Forelimb muscle (tissue), 1 donor: ENCODE measurements around the gene RSPH6A. TPM values are rescaled to one million over a fixed set of nuclear protein-coding genes. Genes with fewer than 3 reads are reported as not detected.
"Not testable (repeated sequence)": the region's sequence is repeated elsewhere in the genome, so short reads cannot be mapped to it uniquely, and the experiment has no call there.

Experiments
- DNase-seq: peaks from one replicate; pipeline ENCODE4 v3.0.0-alpha.2; 2013; ENCODE audit warnings: low read depth
- polyA plus RNA-seq: library from polyadenylated mRNA; unstranded; fragments of 120-200 nt; gene quantifications from one replicate; pipeline ENCODE4 v1.2.1, GENCODE V29; 2013; ENCODE audit not compliant: insufficient read length

RSPH6A gene
- polyA plus RNA-seq, 1 donor: not detected

DNA sequence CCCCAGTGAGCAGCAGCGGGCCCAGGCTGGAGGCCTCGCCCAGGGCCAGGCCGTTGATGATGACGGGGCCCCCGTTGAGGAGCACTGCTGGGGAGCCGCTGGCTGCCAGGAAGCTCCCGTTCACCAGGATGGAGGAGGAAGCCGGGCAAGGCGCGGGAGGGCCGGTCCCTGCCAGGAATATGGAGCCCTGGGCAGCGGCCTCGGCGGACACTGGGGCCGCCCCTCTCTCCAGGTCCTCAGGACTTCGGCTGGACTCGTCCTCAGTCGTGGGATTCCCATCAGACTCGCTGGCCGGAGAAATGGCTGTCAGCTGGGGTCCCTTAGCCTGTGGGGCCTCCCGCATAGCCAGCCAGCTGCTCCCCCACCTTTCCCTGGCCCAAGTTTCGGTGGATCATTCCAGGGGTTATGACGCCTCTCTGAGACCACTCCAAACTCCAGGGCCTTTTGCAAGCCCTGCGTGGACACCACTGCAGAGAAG lies 48.2 kb downstream of the RSPH6A start:
- DNase-seq: no peak

DNA sequence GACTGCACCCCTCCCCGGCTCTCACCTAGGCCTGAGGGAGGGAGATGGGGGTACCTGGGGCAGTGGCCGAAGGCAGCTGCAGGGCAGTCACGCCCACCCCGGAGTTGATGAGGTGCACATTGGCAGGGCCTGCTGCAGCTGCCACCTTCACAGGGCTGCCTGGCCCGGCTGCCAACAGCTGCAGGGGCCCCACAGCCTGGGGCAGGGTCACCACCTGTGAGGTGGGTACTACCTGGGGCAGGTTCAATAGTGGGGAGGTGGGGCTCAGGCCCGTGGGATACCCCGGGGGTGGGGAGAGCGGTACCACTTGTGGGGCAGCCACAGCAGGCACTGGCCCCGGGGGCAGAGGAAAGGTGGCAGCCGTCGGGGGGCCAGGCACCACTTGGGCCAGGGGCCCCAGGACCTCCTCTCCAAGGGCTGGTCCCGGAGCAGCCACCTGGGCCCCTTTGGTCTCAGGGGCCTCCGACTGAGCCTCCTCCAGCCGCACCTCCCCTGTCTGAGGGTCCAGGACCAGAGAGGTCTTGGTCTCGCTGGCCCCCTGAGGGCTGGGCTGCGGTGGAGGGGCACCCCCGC lies 48.7 kb downstream of the RSPH6A start:
- DNase-seq: no peak

DNA sequence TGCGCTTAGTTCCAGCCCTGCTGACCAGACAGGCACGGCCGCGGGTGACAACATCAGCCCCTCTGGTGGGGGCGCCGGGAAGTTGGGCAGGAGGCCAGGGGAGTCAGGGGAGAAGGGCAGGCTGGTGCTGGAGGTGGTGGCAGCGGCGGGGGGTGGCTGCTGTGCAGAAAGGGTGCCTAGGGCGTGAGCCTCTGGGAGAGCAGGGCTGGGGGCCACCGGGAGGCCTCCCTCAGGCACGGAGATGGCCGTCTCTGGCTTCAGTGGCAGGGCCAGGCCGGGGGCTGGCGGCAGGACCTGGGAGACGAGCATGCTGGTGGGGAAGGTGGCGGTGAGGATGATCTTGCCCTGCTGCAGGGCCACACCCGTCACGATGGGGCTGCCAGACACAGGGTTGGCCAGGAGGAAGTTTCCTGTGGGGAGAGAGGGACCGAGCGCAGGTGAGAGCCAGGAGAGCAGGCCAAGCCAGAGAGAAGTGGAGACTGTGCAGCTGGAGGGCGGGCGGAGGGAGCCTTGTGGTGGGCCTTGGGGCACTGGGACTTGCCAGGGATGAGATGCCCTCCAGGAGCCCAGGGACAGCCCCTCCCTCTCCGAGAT lies 49.3 kb downstream of the RSPH6A start:
- DNase-seq: no peak

DNA sequence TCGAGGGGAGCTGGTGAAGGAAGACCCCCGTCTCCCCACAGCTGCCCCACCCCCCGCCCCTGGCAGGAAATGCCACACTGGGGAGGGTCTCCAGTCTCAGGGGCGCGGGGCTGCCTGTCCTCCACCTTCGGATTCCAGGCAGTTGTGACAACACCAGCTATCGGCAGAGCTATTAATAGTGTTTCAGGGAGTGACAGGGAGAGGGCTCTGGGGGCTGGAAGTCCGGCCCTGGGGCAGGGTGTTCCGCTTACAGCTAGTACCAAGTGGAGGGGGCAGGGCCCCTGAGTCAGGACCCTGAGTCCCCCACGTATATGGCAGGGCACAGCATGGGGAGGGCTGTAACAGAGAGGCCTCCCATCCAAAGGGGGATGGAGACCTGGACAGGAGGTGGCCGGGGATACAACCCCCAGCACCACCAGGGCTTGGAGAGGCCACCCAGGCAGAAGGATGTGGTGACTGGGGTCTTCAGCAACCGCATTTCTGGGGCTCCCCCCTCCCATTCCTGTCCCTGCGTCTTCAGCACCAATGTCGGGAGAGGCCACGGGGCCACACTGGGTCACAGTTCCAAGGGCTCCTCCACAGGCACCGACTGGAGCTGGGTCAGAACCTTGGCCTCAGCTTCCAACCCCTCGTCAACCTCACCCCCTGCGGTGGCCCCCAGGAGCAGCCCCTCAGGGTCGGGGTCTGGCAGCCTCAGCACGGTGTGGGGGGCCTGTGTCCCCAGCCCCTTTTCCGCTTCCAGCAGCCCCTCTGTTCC lies 50.0 kb downstream of the RSPH6A start:
- no peak for DNase-seq

DNA sequence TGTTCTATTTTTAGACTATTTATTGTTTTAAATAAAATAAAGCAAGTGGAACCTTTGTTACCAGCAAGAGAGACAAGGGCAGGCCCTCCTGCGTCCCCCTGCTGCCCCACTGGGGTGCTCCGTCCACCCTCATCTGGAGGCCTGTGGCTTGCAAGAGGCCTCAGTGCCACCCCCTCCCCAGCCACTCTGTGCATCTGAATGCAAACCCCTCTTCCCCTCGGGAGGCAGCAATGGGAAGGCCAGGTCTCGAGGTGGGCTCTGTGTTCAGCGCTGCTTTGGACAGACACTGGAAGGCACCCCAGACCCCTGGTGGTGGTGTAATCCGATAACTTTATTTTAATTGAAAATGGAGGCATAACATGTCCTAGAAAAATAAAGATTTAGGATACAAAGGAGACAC lies 50.6 kb downstream of the RSPH6A start:
- no peak for DNase-seq

DNA sequence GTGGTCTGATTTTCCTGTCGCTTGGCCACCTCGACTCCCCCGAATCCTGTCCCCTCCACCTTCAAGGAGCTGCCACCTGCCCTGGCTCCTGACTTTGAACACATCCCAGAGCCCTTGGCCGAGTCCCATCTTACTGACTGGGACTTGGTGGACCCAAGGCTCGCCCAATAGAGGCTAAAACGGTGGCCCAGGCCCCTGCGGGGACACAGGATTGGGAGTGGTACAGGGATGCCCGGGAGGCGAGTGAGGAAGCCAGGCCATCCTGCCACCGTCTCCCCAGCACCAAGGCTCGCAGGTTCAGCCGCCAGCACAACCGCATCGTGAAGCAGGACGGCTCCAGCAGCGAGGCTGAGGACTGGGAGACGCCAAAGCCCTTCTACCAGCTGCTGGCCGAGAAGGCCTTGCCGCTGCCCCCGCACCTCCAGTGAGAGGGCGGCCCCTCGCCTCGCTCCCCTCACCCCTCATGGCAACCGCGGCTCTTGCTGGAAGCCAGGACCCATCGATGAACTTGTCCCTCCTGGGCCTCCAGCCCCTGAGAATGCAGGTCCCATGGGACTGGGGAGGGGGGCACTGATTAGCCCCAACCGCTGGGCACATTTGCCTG lies 51.3 kb downstream of the RSPH6A start:
- DNase-seq: no peak

DNA sequence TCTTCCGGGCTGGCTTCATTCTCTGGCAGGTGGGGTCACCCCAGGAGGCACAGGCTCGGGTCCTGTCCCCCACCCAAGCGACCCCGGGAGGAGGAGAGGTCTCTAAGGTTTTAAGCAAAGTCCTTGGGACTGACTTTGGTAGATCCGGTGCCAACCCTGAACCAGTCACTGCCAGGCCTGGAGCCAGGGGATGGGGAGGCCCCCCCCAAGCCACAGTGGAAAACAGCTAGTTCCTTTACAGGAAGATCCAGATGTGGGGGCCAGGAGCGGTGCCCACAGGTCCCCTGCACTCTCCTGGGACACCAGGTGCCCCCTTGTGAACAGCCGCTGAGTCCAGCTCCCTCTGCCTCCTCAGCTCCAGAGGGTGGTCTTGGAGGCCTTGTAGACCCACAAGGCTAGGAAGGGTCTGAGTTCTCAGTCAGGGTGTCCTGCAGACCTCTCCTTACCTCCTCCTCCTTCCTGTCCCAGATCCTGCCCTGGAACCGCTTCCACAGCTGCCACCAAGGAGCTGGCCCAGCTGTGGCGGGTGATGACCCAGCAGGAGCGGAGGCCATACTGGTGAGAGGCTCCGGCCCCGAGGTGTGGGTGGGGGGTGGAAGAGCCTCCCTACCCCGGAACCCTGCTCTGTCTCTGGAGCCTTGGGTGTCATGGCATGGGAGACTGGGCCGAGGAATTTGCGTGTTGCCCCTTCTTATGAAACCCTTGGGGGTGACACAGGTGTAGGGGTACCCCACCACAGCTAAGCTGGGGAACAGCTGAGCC lies 52.1 kb downstream of the RSPH6A start:
- DNase-seq: no peak

DNA sequence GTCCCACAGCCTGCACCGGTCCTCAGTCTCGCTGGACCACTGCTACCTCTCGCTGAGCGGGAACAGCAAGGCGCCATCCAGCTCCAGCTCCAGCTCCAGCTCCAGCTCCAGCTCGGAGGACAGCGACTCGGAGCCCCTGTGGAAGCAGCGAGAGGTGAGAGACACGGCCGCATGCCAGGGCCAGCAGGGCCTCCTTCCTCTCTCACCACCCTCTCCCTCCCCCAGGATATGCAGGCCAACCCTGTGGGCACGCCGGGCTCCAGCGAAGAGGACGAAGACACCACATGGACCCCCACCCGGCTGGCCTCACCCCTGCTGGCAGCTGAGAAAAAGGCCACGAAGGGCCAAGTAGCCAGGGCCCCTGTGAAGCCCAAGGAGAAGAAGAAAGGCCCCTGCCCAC lies 53.4 kb downstream of the RSPH6A start:
- DNase-seq: no peak

DNA sequence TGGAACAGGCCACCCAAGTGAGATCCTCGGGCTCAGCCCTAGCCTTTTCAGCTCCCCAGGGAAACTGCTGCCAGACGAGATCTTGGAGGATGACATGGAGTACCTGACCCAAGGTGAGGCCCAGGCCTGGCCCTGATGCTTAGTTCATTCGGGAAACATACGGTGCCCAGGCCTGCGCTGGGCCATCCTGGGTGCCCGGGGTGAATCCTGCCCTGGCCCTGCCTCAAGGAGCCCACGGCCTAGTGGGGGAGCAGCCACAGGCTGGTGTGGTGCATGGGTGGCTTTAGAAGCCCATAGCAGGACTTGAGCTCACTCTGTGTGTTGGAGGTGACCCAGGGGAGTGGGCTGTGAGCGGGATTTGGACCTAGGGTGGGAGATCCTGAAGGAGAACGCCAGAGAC lies 56.2 kb downstream of the RSPH6A start:
- no peak for DNase-seq

DNA sequence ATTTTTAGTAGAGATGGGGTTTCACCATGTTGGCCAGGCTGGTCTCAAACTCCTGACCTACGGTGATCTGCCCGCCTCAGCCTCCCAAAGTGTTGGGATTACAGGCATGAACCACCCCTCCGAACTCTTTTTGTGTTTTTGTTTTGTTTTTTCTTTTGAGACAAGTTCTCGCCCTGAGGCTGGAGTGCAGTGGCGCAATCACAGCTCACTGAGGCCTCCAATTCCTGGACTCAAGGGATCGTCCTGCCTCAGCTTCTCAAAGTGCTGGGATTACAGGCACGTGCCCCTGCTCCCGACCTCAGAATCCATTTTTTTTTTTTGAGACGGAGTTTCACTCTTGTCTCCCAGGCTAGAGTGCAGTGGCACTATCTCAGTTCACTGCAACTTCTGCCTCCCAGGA lies 57.4 kb downstream of the RSPH6A start:
- no peak for DNase-seq

DNA sequence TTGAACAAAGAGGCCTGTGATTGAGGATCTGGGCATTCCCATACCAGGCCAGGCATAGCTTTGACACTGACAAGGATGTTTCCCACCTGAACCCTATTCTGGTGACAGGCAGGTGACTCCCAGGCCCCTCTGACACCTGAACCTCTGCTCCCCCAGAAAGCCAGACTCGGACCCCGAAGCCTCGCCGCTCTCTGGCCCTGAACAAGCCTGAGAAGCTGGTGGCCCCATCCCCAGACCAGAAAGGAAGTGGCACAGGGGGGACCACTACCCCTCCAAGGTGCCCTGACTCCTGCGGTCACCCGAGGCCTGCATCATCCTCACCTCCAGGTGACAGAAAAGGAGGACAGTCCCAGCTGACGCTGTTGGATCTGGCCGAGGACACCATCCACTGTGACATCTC lies 60.8 kb downstream of the RSPH6A start:
- no peak for DNase-seq

DNA sequence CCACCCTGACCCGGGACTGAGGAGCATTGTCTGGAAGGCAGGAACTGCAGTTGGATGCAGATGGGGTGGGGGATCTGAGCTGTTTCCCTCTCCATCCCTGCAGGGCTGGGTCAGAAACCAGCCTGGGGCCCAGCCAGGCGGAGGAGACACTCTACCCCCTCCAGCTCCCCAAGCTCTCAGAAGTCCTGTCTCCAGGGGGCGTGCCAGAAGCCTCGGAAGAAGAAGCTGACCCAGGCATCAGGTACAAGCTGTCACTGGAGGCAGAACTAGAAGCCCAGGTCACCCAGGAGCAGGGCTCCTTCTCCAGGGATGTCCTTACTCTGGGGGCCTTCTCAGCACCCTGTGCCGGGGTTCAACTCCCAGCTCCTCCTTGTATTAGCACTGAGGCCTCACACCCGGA lies 61.6 kb downstream of the RSPH6A start:
- no peak for DNase-seq

DNA sequence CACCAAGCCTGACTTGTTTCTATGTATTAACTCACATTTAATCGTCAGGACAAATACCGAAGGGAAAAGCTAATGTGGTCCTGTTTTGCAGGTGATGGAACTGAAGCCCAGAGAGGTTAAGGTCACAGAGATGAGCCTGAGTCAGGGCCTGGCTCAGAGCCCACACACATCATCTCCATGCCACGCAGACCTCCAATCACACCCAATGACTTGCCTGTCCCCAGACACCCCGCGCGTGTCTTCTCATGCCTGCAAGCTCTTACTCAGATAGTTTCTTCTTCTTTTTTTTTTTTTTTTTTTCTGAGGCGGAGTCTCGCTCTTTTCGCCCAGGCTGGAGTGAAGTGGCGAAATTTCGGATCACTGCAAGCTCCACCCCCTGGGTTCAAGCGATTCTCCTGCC lies 62.5 kb downstream of the RSPH6A start:
- no peak for DNase-seq

DNA sequence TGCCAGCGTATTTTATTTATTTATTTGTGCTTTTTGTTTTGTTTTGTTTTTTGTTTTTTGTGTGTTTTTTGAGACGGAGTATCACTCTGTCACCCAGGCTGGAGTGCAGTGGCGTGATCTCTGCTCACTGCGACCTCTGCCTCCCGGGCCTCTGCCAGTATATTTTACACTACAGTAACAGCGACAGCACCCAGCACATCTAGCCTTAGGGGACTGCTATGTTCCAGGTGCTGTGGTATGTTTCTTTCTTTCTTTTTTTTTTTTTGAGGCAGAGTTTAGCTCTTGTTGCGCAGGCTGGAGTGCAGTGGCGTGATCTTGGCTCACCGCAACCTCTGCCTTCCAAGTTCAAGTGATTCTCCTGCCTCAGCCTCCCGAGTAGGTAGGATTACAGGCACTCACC lies 63.6 kb downstream of the RSPH6A start:
- DNase-seq: not testable (repeated sequence)

DNA sequence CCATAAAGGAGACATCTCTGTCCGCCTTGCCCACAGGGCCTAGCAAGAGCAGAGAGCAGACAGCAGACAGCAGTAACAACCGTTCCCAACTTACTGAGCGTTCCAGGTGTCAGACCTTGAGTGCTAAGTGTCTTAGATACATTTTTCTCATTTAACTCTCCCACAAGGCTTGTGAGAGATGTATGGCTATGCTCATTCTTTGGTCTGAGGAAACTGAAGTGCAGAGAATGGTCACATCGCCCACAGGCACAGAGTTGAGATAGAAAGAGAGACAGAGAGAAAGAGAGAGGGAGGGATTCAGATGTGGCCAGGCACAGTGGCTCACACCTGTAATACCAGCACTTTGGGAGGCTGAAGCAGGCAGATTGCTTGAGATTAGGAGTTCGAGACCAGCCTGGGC lies 67.6 kb downstream of the RSPH6A start:
- no peak for DNase-seq

DNA sequence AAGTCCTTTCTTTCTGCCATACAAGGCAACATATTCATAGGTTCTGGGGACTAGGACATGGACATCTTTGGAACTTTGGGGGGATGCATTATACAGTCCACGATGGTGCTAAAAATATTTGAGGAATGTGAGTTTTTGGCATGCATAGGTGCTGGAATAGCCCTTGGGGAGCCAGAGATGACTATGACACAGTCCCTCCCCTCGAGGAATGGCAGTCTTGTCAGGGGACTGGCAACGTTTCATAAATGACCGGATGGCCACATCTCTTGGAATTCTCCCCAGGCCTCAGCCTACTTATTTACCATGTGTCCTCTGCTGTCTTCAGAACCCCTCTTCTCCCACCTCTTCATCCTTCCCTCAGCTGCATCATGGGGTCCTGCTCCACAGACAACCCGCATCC lies 68.2 kb downstream of the RSPH6A start:
- DNase-seq: no peak

Other genes with a start within 250 kb of the RSPH6A start
- 7.2 TPM for gene OPA3, start 230.5 kb downstream of the RSPH6A start, polyA plus RNA-seq
- gene GPR4, start 213.1 kb downstream of the RSPH6A start, polyA plus RNA-seq: 1.5 TPM
- 8.9 TPM for gene EML2, start 175.9 kb downstream of the RSPH6A start, polyA plus RNA-seq
- gene GIPR, start 147.1 kb downstream of the RSPH6A start, polyA plus RNA-seq: 0.15 TPM
- gene SNRPD2, start 123.4 kb downstream of the RSPH6A start, polyA plus RNA-seq: 268 TPM
- gene QPCTL, start 122.6 kb downstream of the RSPH6A start, polyA plus RNA-seq: 4.4 TPM
- 13.5 TPM for gene FBXO46, start 84.4 kb downstream of the RSPH6A start, polyA plus RNA-seq
- not detected for gene MEIOSIN, start 81.9 kb downstream of the RSPH6A start, polyA plus RNA-seq
- gene SIX5, start 46.1 kb downstream of the RSPH6A start, polyA plus RNA-seq: 19.0 TPM
- gene DMPK, start 32.8 kb downstream of the RSPH6A start, polyA plus RNA-seq: 382 TPM
- gene DMWD, start 22.5 kb downstream of the RSPH6A start, polyA plus RNA-seq: 46.3 TPM
- 34.5 TPM for gene SYMPK, start 47.8 kb upstream of the RSPH6A start, polyA plus RNA-seq
- not detected for gene FOXA3, start 49.0 kb upstream of the RSPH6A start, polyA plus RNA-seq
- 17.3 TPM for gene IRF2BP1, start 70.8 kb upstream of the RSPH6A start, polyA plus RNA-seq
- gene MYPOP, start 87.3 kb upstream of the RSPH6A start, polyA plus RNA-seq: 4.9 TPM
- not detected for gene NANOS2, start 99.5 kb upstream of the RSPH6A start, polyA plus RNA-seq
- gene NOVA2, start 158.6 kb upstream of the RSPH6A start, polyA plus RNA-seq: 3.6 TPM
- gene CCDC61, start 180.2 kb upstream of the RSPH6A start, polyA plus RNA-seq: 6.9 TPM
- gene PGLYRP1, start 207.7 kb upstream of the RSPH6A start, polyA plus RNA-seq: 0.85 TPM
- gene IGFL4, start 225.7 kb upstream of the RSPH6A start, polyA plus RNA-seq: 5.1 TPM